Neuronal stem cell (in vitro differentiated cells): ENCODE data around the gene UQCC5.

Source experiments
- DNase-seq: peaks from one replicate; pipeline ENCODE4 v3.0.0-alpha.2; 2013; ENCODE audit warnings: low spot score
- H2AFZ ChIP-seq: one replicate; pipeline ENCODE4 v1.6.1; 2013; ENCODE audit warnings: mild to moderate bottlenecking, low read length, inconsistent platforms
- H2AK5ac ChIP-seq: 2 replicates; pipeline ENCODE4 v1.6.1; 2013; ENCODE audit warnings: low read depth, mild to moderate bottlenecking, inconsistent platforms, low read length, moderate library complexity, mixed read lengths
- H2BK120ac ChIP-seq: 2 replicates; pipeline ENCODE4 v1.6.1; 2013; ENCODE audit warnings: low read depth, mild to moderate bottlenecking, inconsistent platforms, low read length, moderate library complexity, mixed read lengths
- H2BK12ac ChIP-seq: one replicate; pipeline ENCODE4 v1.6.1; 2013; ENCODE audit warnings: low read length, inconsistent platforms
- H2BK15ac ChIP-seq: 2 replicates; pipeline ENCODE4 v1.6.1; 2013; ENCODE audit warnings: mild to moderate bottlenecking, low read length, inconsistent platforms, mixed read lengths
- H2BK5ac ChIP-seq: one replicate; pipeline ENCODE4 v1.6.1; 2013; ENCODE audit warnings: inconsistent platforms, mild to moderate bottlenecking, low read length, moderate library complexity
- H3K14ac ChIP-seq: one replicate; pipeline ENCODE4 v1.6.1; 2013; ENCODE audit warnings: low read length, inconsistent platforms
- H3K18ac ChIP-seq: 2 replicates; pipeline ENCODE4 v1.6.1; 2013; ENCODE audit warnings: low read length, inconsistent platforms
- H3K23ac ChIP-seq: 2 replicates; pipeline ENCODE4 v1.6.1; 2013; ENCODE audit warnings: low read depth, mild to moderate bottlenecking, mixed read lengths, low read length, inconsistent platforms; ENCODE audit not compliant: poor library complexity
- H3K27ac ChIP-seq: replicated peaks from 3 replicates; pipeline ENCODE4 v1.5.1; 2013; ENCODE audit warnings: low read length, inconsistent platforms
- H3K27me3 ChIP-seq, 3 experiments: 2 replicates each; pipeline ENCODE4 v1.6.1; 2013; ENCODE audit warnings: low read length in 3 of 3, mild to moderate bottlenecking in 2 of 3, inconsistent platforms in 1 of 3, low read depth in 1 of 3, mixed read lengths in 1 of 3, moderate library complexity in 1 of 3; ENCODE audit not compliant: control insufficient read depth in 3 of 3, insufficient read depth in 3 of 3
- H3K36me3 ChIP-seq, 2 donors: replicated peaks in 1 of 2; 2 replicates each; pipeline ENCODE4 v1.6.1; 2013; ENCODE audit warnings: low read length in 2 of 2; ENCODE audit not compliant: control insufficient read depth in 2 of 2, insufficient read depth in 2 of 2
- H3K4ac ChIP-seq: 2 replicates; pipeline ENCODE4 v1.6.1; 2013; ENCODE audit warnings: inconsistent platforms, mild to moderate bottlenecking, low read length, moderate library complexity
- H3K4me1 ChIP-seq, 2 donors: 1 replicate in 1 of 2; 2 replicates in 1 of 2; pipeline ENCODE4 v1.6.1; 2013; ENCODE audit warnings: low read length in 2 of 2, low read depth in 1 of 2; ENCODE audit not compliant: control insufficient read depth in 2 of 2, insufficient read depth in 1 of 2
- H3K4me2 ChIP-seq: one replicate; pipeline ENCODE4 v1.6.1; 2013; ENCODE audit warnings: mild to moderate bottlenecking, low read length, inconsistent platforms; ENCODE audit not compliant: insufficient read depth, poor library complexity, severe bottlenecking
- H3K4me3 ChIP-seq, 2 donors: 2 replicates each; pipeline ENCODE4 v1.5.1; 2013; ENCODE audit warnings: low read length in 2 of 2, mild to moderate bottlenecking in 2 of 2, inconsistent platforms in 1 of 2, moderate library complexity in 1 of 2
- H3K79me1 ChIP-seq: one replicate; pipeline ENCODE4 v1.6.1; 2013; ENCODE audit warnings: low read depth, mild to moderate bottlenecking, inconsistent platforms, low read length, moderate library complexity
- H3K9ac ChIP-seq: one replicate; pipeline ENCODE4 v1.6.1; 2013; ENCODE audit warnings: mild to moderate bottlenecking, low read depth, low read length, inconsistent platforms; ENCODE audit not compliant: poor library complexity
- H3K9me3 ChIP-seq, 2 donors: replicated peaks in 1 of 2; 2 replicates each; pipeline versions ENCODE3 to v1.6.1; 2013; ENCODE audit warnings: low read length in 2 of 2, mild to moderate bottlenecking in 2 of 2, inconsistent platforms in 1 of 2, low read depth in 1 of 2, mixed read lengths in 1 of 2, moderate library complexity in 1 of 2; ENCODE audit not compliant: control insufficient read depth in 2 of 2, insufficient read depth in 1 of 2
- H4K8ac ChIP-seq: one replicate; pipeline ENCODE4 v1.6.1; 2013; ENCODE audit warnings: low read depth, mild to moderate bottlenecking, inconsistent platforms, low read length, moderate library complexity
- H4K91ac ChIP-seq: one replicate; pipeline ENCODE4 v1.6.1; 2013; ENCODE audit warnings: low read length, low read depth, mild to moderate bottlenecking, inconsistent platforms; ENCODE audit not compliant: poor library complexity
- WGBS, 2 donors: extraction: QIAGEN DNeasy Blood & Tissue Kit; methylation state at CpG; one replicate each; pipeline ENCODE4 v1.1.7; 2013; ENCODE audit warnings: missing lambda C conversion rate in 2 of 2, mixed read lengths in 1 of 2; ENCODE audit not compliant: insufficient read length in 2 of 2, insufficient replicate concordance in 1 of 2; ENCODE audit errors: extremely low coverage in 2 of 2; 5-methylcytosine and 5-hydroxymethylcytosine counted together

The UQCC5 gene

GRCh38 chr3:52512727-52513126, 23.7 kb upstream of the UQCC5 start:
- H3K9ac ChIP-seq = peak overlapping the region; percentile 78
- H3K14ac ChIP-seq = no peak overlapping the region
- peak overlapping the region; percentile 76 for H3K18ac ChIP-seq
- no peak overlapping the region for H3K27ac ChIP-seq
- no CpG with 5 or more reads among the region's 17 CpGs for WGBS, 2 donors
- DNase-seq = no peak
- H3K4ac ChIP-seq = no peak overlapping the region
- peak overlapping the region; percentile 67 for H2BK15ac ChIP-seq
- H3K23ac ChIP-seq = no peak overlapping the region
- peaks cover 0 to 74% (median 2%) of the 10 kb centered on the region in 3 experiments for H3K27me3 ChIP-seq
- H3K4me2 ChIP-seq = no peak overlapping the region
- H2AFZ ChIP-seq = no peak overlapping the region
- peaks cover 0 to 1% of the 10 kb centered on the region in 2 donors for H3K4me1 ChIP-seq
- H3K36me3 ChIP-seq = no peaks in the 10 kb centered on the region
- H3K4me3 ChIP-seq = no peak overlapping the region
- H2BK12ac ChIP-seq = no peak overlapping the region
- H2BK5ac ChIP-seq = peak overlapping the region; percentile 48
- H3K9me3 ChIP-seq = no peaks in the 10 kb centered on the region
- peak overlapping the region; percentile 84 for H2AK5ac ChIP-seq
- no peak overlapping the region for H4K91ac ChIP-seq
- peak overlapping the region; percentile 82 for H4K8ac ChIP-seq
- no peaks in the 10 kb centered on the region for H3K79me1 ChIP-seq
- no peak overlapping the region for H2BK120ac ChIP-seq

GRCh38 chr3:52513281-52513680, 23.1 kb upstream of the UQCC5 start:
- H3K4me3 ChIP-seq = no peak overlapping the region
- H3K18ac ChIP-seq = peak overlapping the region; percentile 64
- no peak overlapping the region for H2BK120ac ChIP-seq
- H3K27ac ChIP-seq = no peak overlapping the region
- peaks cover 1 to 74% (median 8%) of the 10 kb centered on the region in 3 experiments for H3K27me3 ChIP-seq
- no peak overlapping the region for H2BK15ac ChIP-seq
- H3K36me3 ChIP-seq = no peaks in the 10 kb centered on the region
- H4K91ac ChIP-seq = no peak overlapping the region
- H3K79me1 ChIP-seq = no peaks in the 10 kb centered on the region
- H3K9ac ChIP-seq = no peak overlapping the region
- no CpG with 5 or more reads among the region's 7 CpGs for WGBS, 2 donors
- no peaks in the 10 kb centered on the region for H3K9me3 ChIP-seq
- peak overlapping the region; percentile 84 for H2AK5ac ChIP-seq
- DNase-seq = no peak
- peak overlapping the region; percentile 91 for H3K23ac ChIP-seq
- H2BK12ac ChIP-seq = peak overlapping the region; percentile 58
- H3K4ac ChIP-seq = peak overlapping the region; percentile 84
- H3K4me1 ChIP-seq = peaks cover 0 to under 1% of the 10 kb centered on the region in 2 donors
- H4K8ac ChIP-seq = peak overlapping the region; percentile 17
- H3K4me2 ChIP-seq = no peak overlapping the region
- peak overlapping the region; percentile 75 for H2BK5ac ChIP-seq
- no peak overlapping the region for H2AFZ ChIP-seq
- peak overlapping the region; percentile 71 for H3K14ac ChIP-seq

- no peak overlapping the region for H3K4me3 ChIP-seq
- peak overlapping the region; percentile 3 for H3K18ac ChIP-seq
- H4K8ac ChIP-seq = no peak overlapping the region
- no peak overlapping the region for H2BK12ac ChIP-seq
- H3K36me3 ChIP-seq = no peaks in the 10 kb centered on the region
- no peaks in the 10 kb centered on the region for H3K9me3 ChIP-seq
- H3K4ac ChIP-seq = no peak overlapping the region
- no peak overlapping the region for H3K4me2 ChIP-seq
- no peak for DNase-seq
- no peak overlapping the region for H3K9ac ChIP-seq
- H2BK120ac ChIP-seq = no peak overlapping the region
- H3K23ac ChIP-seq = peak overlapping the region; percentile 51
- no peak overlapping the region for H3K27ac ChIP-seq
- no peak overlapping the region for H2AFZ ChIP-seq
- H3K14ac ChIP-seq = no peak overlapping the region
- no peak overlapping the region for H2BK15ac ChIP-seq
- H3K79me1 ChIP-seq = no peaks in the 10 kb centered on the region
- no CpG with 5 or more reads among the region's 11 CpGs for WGBS, 2 donors
- peaks cover 2 to 69% (median 9%) of the 10 kb centered on the region in 3 experiments for H3K27me3 ChIP-seq
- peaks cover 0 to 6% of the 10 kb centered on the region in 2 donors for H3K4me1 ChIP-seq
- peak overlapping the region; percentile 97 for H2AK5ac ChIP-seq
- H4K91ac ChIP-seq = no peak overlapping the region
- H2BK5ac ChIP-seq = no peak overlapping the region
Observed at GRCh38 chr3:52514576-52514975, 21.8 kb upstream of the UQCC5 start.

DNA sequence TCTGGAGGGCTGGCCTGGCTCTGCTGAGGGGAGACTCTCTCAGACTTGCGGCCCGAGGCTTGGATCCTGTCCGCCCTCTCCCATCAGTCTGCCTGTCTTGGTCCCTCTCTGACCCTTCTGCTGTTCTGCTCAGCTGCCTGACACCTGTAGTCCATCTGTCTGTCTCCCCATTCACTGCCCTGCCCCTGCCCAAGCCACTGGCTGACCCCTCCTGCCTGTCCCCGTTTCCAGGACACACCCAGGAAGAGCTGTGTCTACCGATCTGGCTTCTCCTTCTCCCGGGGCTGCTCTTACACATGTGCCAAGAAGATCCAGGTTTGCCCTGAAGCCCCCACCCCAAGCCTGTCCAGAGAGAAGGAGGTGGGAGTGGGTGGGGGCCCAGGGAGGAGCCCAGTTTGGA, 21.2 kb upstream of the UQCC5 start:
- no peak for DNase-seq
- H2BK15ac ChIP-seq = no peak overlapping the region
- H3K9ac ChIP-seq = no peak overlapping the region
- no peak overlapping the region for H3K27ac ChIP-seq
- H2BK5ac ChIP-seq = no peak overlapping the region
- no peak overlapping the region for H4K8ac ChIP-seq
- H3K23ac ChIP-seq = peak overlapping the region; percentile 51
- no peak overlapping the region for H3K4me2 ChIP-seq
- H2BK120ac ChIP-seq = no peak overlapping the region
- H2BK12ac ChIP-seq = no peak overlapping the region
- no peak overlapping the region for H4K91ac ChIP-seq
- H3K4me3 ChIP-seq = no peak overlapping the region
- peak overlapping the region; percentile 41 for H3K18ac ChIP-seq
- peak overlapping the region; percentile 15 for H3K4ac ChIP-seq
- WGBS, 2 donors = no CpG with 5 or more reads among the region's 6 CpGs
- no peak overlapping the region for H3K14ac ChIP-seq
- peaks cover 0 to 6% of the 10 kb centered on the region in 2 donors for H3K4me1 ChIP-seq
- H3K9me3 ChIP-seq = no peaks in the 10 kb centered on the region
- H2AK5ac ChIP-seq = no peak overlapping the region
- H3K79me1 ChIP-seq = no peaks in the 10 kb centered on the region
- H3K36me3 ChIP-seq = no peaks in the 10 kb centered on the region
- peak overlapping the region; percentile 9 for H2AFZ ChIP-seq
- peaks cover 2 to 65% (median 9%) of the 10 kb centered on the region in 3 experiments for H3K27me3 ChIP-seq
